Measurements from ENCODE around the gene FKBP6.
"Not testable (repeated sequence)": the region's sequence is repeated elsewhere in the genome, so short reads cannot be mapped to it uniquely, and the experiment has no call there.

DNA sequence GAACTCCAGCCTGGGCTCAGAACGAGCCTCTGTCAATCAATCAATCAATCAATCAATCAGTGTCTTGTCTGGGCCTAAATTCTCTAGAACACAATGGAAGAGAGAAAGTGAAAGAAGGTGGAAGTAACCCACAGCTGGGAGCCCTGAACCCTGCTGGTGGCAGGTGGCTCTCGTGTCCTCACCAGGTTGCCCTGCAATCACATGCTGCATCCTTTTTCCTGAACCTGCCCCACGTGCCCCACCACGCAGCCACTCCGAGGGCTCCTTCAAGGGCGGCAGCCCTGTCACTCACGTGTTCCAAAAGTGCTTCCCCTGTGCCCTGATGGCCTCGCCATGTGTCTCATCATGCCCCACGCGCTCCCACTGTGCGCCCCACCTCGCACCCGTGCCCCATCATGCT, 512 bp upstream of the FKBP6 start:
- TF ChIP-seq, protein P1, sequence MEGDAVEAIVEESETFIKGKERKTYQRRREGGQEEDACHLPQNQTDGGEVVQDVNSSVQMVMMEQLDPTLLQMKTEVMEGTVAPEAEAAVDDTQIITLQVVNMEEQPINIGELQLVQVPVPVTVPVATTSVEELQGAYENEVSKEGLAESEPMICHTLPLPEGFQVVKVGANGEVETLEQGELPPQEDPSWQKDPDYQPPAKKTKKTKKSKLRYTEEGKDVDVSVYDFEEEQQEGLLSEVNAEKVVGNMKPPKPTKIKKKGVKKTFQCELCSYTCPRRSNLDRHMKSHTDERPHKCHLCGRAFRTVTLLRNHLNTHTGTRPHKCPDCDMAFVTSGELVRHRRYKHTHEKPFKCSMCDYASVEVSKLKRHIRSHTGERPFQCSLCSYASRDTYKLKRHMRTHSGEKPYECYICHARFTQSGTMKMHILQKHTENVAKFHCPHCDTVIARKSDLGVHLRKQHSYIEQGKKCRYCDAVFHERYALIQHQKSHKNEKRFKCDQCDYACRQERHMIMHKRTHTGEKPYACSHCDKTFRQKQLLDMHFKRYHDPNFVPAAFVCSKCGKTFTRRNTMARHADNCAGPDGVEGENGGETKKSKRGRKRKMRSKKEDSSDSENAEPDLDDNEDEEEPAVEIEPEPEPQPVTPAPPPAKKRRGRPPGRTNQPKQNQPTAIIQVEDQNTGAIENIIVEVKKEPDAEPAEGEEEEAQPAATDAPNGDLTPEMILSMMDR (IDR thresholded peaks at IDR 0.05) = not testable (repeated sequence)
- TF ChIP-seq POLR2A (IDR thresholded peaks at IDR 0.05) = not testable (repeated sequence)
